ENCODE data around the gene LCP2. TPM values are rescaled to one million over a fixed set of nuclear protein-coding genes. Genes with fewer than 3 reads are reported as not detected.
A peak's percentile ranks its signal among the peaks of the same experiment; 100 is the strongest.

LCP2 gene
- total RNA-seq, 1 experiment from 2014 or later, result not detected

GRCh38 chr5:170216257-170216864 lies 81.2 kb downstream of the LCP2 start:
- no TSS peak for BruUV-seq (replicated peaks)

GRCh38 chr5:170211575-170212334 lies 85.8 kb downstream of the LCP2 start:
- intact Hi-C loops (cut with micrococcal nuclease; ENCODE audit: unreplicated experiment), result no loop called here
- no peaks in the 10 kb centered on the region for H3K4me1 ChIP-seq
- Mint-ChIP-seq H3K27ac (ENCODE audit: unreplicated experiment) (no peak overlapping the region), H3K27me3 (ENCODE audit: insufficient read depth, unreplicated experiment) (peaks cover 12% of the 10 kb centered on the region), H3K36me3 (ENCODE audit: insufficient read depth, unreplicated experiment) (peaks cover 6% of the 10 kb centered on the region), H3K4me1 (ENCODE audit: low read depth, unreplicated experiment) (no peaks in the 10 kb centered on the region), H3K9me3 (ENCODE audit: unreplicated experiment) (no peaks in the 10 kb centered on the region), H3K4me3 (ENCODE audit: unreplicated experiment) (no peak overlapping the region)
- no peak for TF ChIP-seq CTCF (IDR thresholded peaks at IDR 0.05; ENCODE audit: insufficient read depth in 1 of 2, low read depth in 1 of 2, low read length in 1 of 2, severe bottlenecking in 1 of 2, unreplicated experiment in 1 of 2)
- no peak for DNase-seq
- POLR2A ChIA-PET, result no interaction called here
- H3K36me3 ChIP-seq (ENCODE audit: control insufficient read depth, insufficient read depth, low read length), result no peaks in the 10 kb centered on the region
- no peaks in the 10 kb centered on the region for H3K9me3 ChIP-seq
- no TSS peak for BruUV-seq (replicated peaks)
- H3K27me3 ChIP-seq (replicated peaks; ENCODE audit: control insufficient read depth, insufficient read depth, low read length), result no peaks in the 10 kb centered on the region
- CTCF ChIA-PET, result no interaction called here
- H3K4me3 ChIP-seq (ENCODE audit: low read depth, low read length), result no peak overlapping the region

More at GRCh38 chr5:170216257-170216864, 81.2 kb downstream of the LCP2 start:
- intact Hi-C loops (cut with micrococcal nuclease; ENCODE audit: unreplicated experiment), result loop anchor here (1.0 kb wide), 1 partner anchor 116 kb away; no protein-coding TSS in a partner anchor
- Histone ChIP-seq H3K4me1 (no peaks in the 10 kb centered on the region), H3K36me3 (ENCODE audit: control insufficient read depth, insufficient read depth, low read length) (no peaks in the 10 kb centered on the region), H3K4me3 (ENCODE audit: low read depth, low read length) (no peak overlapping the region), H3K9me3 (no peaks in the 10 kb centered on the region), H3K27me3 (replicated peaks; ENCODE audit: control insufficient read depth, insufficient read depth, low read length) (no peaks in the 10 kb centered on the region)
- Mint-ChIP-seq H3K4me3 (ENCODE audit: unreplicated experiment) (no peak overlapping the region), H3K27me3 (ENCODE audit: insufficient read depth, unreplicated experiment) (peaks cover 7% of the 10 kb centered on the region), H3K9me3 (ENCODE audit: unreplicated experiment) (no peaks in the 10 kb centered on the region), H3K36me3 (ENCODE audit: insufficient read depth, unreplicated experiment) (no peaks in the 10 kb centered on the region), H3K27ac (ENCODE audit: unreplicated experiment) (no peak overlapping the region), H3K4me1 (ENCODE audit: low read depth, unreplicated experiment) (no peaks in the 10 kb centered on the region)
- TF ChIP-seq CTCF (IDR thresholded peaks at IDR 0.05; ENCODE audit: insufficient read depth in 1 of 2, low read depth in 1 of 2, low read length in 1 of 2, severe bottlenecking in 1 of 2, unreplicated experiment in 1 of 2), result peak; percentile 37 to 74
- CTCF ChIA-PET, result interaction anchor here (0.6 to 1.1 kb wide), 7 partner anchors 32 to 633 kb away, joined by 3 to 18 read pairs (median 5); partner anchors contain the start of genes INSYN2B and SPDL1
- POLR2A ChIA-PET, result no interaction called here
- peak; percentile 45 to 49 for DNase-seq

GRCh38 chr5:170206958-170207357 lies 90.6 kb downstream of the LCP2 start:
- Mint-ChIP-seq H3K36me3 (ENCODE audit: insufficient read depth, unreplicated experiment) (peaks cover 6% of the 10 kb centered on the region), H3K27me3 (ENCODE audit: insufficient read depth, unreplicated experiment) (peaks cover 26% of the 10 kb centered on the region), H3K4me1 (ENCODE audit: low read depth, unreplicated experiment) (no peaks in the 10 kb centered on the region), H3K4me3 (ENCODE audit: unreplicated experiment) (no peak overlapping the region), H3K27ac (ENCODE audit: unreplicated experiment) (no peak overlapping the region), H3K9me3 (ENCODE audit: unreplicated experiment) (no peaks in the 10 kb centered on the region)
- intact Hi-C loops (cut with micrococcal nuclease; ENCODE audit: unreplicated experiment), result no loop called here
- Histone ChIP-seq H3K27me3 (replicated peaks; ENCODE audit: control insufficient read depth, insufficient read depth, low read length) (no peaks in the 10 kb centered on the region; the same call in none of the 2 replicates), H3K4me3 (ENCODE audit: low read depth, low read length) (no peak overlapping the region), H3K9me3 (no peaks in the 10 kb centered on the region), H3K36me3 (ENCODE audit: control insufficient read depth, insufficient read depth, low read length) (no peaks in the 10 kb centered on the region), H3K4me1 (no peaks in the 10 kb centered on the region)
- ChIA-PET POLR2A (no interaction called here), CTCF (no interaction called here)
- no TSS peak for BruUV-seq (replicated peaks)
- no peak for TF ChIP-seq CTCF (IDR thresholded peaks at IDR 0.05; ENCODE audit: insufficient read depth in 1 of 2, low read depth in 1 of 2, low read length in 1 of 2, severe bottlenecking in 1 of 2, unreplicated experiment in 1 of 2)
- no peak for DNase-seq
